ENCODE results near the gene CIAO1.

DNA sequence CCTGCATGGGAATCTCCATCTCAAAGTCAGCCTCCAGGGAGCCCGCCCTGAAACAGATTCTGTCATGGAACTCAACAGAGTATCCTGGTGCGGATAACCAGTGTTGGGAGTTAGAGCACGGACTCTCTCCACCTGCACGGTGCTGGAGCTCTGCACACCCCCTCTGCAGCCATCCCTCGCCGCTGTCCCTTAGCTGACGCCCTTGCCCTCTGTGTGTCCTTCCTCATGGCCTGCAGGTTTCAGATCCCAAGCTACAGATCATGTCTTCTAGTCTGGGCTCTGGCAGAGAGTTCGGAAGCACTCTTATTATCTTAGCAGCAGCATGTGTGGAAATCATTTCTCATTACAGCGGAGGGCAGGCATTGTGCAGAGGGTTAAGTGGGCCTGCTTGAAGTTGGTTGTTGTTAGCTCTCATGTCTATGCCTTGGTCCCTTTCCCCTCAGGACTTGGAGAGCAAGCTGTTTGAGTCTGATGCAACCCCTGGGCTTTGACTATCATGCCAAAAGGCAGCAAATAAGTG, 26.2 kb upstream of the CIAO1 start:
- TF ChIP-seq POLR2A (IDR thresholded peaks at IDR 0.05): no peak
- TF ChIP-seq, protein P1, sequence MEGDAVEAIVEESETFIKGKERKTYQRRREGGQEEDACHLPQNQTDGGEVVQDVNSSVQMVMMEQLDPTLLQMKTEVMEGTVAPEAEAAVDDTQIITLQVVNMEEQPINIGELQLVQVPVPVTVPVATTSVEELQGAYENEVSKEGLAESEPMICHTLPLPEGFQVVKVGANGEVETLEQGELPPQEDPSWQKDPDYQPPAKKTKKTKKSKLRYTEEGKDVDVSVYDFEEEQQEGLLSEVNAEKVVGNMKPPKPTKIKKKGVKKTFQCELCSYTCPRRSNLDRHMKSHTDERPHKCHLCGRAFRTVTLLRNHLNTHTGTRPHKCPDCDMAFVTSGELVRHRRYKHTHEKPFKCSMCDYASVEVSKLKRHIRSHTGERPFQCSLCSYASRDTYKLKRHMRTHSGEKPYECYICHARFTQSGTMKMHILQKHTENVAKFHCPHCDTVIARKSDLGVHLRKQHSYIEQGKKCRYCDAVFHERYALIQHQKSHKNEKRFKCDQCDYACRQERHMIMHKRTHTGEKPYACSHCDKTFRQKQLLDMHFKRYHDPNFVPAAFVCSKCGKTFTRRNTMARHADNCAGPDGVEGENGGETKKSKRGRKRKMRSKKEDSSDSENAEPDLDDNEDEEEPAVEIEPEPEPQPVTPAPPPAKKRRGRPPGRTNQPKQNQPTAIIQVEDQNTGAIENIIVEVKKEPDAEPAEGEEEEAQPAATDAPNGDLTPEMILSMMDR (IDR thresholded peaks at IDR 0.05 in 8 of 11, conservative IDR thresholded peaks at IDR 0.05 in 3 of 11): no peak
- TF ChIP-seq POLR2AphosphoS5 (IDR thresholded peaks at IDR 0.05): no peak
